NCI-H187 treated with DMSO at 0.1 percent for 48 hours (cell line): Measurements from ENCODE around the gene HYAL2.

ENCODE experiments used
- DNase-seq: peaks from one replicate; lab custom pipeline; 2025; lab: John Stamatoyannopoulos, UW

The HYAL2 gene, protein sequence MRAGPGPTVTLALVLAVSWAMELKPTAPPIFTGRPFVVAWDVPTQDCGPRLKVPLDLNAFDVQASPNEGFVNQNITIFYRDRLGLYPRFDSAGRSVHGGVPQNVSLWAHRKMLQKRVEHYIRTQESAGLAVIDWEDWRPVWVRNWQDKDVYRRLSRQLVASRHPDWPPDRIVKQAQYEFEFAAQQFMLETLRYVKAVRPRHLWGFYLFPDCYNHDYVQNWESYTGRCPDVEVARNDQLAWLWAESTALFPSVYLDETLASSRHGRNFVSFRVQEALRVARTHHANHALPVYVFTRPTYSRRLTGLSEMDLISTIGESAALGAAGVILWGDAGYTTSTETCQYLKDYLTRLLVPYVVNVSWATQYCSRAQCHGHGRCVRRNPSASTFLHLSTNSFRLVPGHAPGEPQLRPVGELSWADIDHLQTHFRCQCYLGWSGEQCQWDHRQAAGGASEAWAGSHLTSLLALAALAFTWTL

DNA sequence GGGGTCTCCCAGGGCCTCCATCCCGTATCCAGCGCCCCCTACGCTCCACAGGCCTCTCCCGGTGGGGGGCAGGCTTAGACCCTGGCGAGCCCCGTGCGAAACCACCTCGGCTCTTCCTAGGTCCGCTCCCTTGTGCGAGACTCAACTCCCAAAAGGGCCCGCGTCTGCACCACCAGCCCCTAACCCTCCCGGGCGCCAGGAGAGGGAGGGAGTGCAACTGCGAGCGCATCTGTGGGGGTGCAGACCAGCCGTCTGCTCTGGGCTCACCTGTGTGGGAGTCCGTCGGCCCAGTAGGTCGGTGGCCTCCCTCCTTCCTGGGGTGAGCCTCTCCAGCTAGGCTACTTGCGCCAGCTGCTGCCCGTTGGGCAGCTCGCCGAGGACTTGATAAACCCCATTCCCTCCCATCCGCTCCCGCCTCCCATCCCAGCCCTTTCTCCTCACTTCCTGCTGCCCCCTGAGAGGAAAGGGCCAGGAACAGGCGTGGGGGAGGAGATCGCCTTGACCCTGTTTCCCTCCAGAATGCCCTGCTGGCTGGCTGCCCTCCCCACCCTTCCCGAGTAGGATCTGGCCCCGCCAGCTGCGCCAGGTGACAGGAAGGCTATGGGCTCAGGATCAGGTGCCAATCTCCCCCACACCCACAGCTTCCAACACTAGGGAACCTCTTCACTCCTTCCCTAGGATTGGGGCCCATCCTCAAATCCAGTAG lies at the start of gene HYAL2:
Gene HYAL2, minus strand, starts transcription at position 360 of the 706 bp plus-strand sequence. CDS start 2,256 bp downstream, outside the sequence.
- no peak for DNase-seq

DNA sequence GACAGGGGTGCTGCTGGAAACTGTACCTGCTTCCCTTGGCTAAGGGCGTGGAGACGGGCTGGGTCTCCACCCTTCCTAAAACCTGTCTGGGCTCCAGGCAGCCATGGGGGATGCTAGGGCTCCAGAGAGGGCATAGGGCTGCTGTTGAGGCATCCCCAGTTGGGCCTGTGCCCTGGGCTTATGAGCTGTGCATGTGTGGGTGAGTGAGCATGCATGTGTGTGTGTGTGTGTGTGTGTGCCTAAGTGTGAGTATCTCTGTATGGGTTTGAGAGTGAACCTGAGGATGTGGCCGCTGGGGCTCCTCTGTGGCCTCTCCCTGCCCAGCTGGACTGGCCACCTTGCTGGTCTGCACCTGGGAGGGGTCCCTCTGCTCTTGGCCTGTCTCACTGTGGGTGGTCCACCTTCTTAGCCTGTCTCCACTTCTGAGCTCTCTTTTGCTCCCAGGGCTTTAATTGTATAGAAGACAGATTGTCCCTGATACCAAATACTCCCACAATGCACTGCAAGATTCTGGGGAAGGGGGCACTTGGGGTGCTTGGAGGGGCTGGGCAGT lies 48.7 kb upstream of the HYAL2 start:
- DNase-seq = no peak

GRCh38 chr3:50370594-50370993 lies 48.0 kb upstream of the HYAL2 start:
- no peak for DNase-seq

DNA sequence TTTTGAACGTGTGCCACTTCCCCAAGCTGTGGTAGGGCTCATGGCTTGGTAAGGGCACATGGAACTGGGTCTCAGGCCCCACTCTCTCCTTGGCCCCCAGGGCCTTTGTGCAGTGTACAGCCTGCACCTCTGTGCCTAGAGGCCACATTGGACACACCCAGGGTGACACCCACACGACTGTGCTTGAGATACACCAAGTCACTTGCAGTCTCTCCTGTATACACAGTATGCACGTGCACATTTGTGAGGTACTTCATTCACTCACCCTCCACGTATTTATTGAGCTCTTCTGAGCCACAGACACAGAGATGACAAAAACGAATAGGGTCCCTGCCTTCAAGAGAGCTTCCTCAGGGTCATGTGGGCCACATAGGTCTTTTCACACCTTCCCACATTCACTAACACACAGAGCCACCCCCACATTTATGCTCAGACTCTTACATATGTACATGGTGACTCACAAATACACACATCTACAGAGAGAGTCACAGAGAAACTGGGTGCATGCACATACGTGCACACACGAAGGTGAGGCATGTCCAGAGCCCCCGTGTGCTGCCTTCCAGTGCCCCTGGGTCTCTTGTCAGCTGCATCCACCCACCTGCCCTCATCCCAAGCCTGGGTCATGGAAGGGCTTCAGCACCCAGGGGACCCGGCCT lies 46.6 kb upstream of the HYAL2 start:
- DNase-seq = no peak

DNA sequence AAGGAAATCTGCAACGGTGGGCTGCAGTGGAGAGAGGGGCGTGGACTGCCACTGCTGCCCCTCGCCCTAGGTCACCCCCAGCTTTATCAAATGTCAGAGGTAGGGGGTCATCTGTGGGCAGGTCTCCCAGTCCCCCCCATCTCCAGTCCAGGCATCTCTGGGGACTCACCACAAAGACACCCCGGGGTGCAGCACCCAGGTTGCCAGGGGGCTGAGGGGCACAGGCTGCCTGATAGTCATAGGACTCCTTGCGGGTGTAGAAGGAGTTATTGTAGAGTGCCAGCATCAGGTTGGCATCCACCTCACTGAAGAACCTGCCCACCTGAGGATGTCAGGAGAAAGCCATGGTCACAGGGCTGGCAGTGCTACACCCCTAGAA lies 43.3 kb upstream of the HYAL2 start:
- DNase-seq = no peak

GRCh38 chr3:50365080-50365841 lies 42.7 kb upstream of the HYAL2 start:
- no peak for DNase-seq

DNA sequence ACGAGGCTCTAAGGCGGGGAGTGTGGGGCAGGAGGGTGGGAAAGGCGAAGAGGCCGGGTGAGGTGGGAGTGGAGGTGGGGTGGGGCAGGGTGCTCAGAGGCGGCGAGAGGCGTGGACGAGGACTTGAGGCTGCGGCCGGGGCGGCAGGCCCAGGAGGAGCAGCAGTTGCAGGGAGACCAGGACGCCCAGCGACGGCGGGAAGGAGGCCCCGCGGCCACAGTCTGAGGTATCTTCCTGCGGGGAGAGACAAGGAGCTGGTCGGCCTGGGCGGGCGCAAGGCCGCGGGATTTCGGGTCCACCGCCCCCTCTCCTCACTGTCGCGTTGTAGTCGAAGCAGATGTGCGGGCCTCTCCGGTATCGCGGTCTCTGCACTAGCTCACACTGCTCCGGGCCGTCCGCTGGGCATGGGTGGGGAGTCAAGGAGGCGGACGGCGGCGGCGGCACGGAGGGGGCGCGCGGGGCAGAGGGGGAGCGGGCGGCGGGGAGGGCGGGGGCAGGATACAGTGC lies 42.1 kb upstream of the HYAL2 start:
- no peak for DNase-seq

DNA sequence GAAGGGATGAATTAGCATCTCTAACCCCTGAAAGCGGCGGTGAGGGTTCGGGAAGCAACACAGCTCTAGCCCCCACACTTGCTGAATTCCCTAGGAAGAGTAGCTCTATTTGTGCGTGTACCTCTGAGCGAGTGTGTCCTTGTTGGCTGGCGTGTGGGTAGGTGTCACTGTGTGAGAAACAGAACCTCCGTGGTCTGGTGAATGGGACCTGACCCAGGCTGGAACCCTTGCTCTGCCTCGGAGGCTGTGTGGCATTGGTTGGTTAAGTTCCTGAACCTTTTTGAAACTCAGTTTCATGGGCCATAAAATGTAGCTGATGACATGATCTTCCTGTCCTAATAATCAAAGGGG lies 37.2 kb upstream of the HYAL2 start:
- no peak for DNase-seq

DNA sequence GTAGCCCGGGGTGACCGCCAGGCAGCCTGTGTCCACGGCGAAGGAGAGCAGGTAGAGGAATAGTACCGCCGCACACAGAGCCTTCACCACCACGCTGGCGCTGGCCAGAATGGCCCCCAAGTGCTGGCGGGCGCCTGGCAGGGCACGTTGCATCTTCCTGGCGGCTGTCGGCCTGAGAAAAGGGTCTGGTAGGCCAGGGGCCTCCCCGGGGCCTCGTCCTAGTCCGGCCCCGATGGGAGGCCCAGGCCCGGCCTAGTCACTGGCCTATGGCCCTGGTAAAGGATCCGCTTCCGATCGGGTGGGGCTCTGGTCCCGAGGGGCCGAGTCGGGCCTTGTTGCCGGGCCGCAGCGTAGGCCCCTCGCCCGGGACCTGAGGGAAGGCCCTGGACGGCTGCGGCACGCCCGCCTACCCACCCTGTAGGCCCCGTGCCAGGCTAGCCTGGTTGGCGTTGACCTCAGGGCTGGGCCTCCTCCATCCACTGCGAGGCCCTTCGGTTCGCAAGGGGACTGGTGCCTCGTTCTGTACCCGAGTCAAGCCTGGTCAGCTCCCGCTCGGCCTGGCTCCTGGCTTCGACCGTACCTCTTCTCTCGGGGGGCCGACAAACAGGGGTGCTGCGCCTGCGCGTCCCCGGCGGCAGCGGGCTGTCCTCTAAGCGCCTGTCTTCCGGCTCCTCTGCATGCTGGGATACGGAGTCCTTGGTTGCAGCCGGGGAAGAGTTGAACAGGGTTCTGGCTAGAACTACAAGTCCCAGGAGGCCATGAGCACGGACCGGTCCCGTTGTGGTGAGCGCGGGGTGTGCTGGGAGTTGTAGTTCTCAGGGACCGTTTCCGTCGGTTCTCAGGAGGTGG lies 36.6 kb upstream of the HYAL2 start, which contains the start of gene TMEM115:
Gene TMEM115, minus strand, starts transcription at position 611 of the 849 bp plus-strand sequence. Its CDS starts 458 bp downstream, at position 153.
- DNase-seq = peak; percentile 88

GRCh38 chr3:50358355-50358910 lies 35.9 kb upstream of the HYAL2 start:
- DNase-seq = no peak

DNA sequence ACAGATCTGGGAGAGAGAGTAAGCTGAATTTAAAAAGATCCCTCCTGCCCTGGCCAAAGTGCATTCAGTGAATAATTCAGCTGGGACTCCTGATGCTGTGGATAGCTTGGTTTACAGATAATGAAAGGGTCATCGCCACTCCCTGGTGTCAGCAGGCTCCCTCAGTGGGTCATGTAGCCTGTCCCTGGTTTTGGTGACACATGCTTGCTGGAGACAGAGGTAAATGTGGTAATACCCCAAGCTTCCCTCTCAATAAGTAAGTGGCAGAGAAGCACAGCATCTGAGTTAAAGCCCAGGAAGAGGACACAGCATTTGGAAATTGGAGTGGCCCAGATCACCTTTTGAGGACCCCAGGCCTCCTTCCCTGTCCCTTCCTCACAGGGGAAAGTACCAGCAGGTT lies 34.9 kb upstream of the HYAL2 start:
- no peak for DNase-seq

GRCh38 chr3:50356553-50356952 lies 34.0 kb upstream of the HYAL2 start:
- no peak for DNase-seq

DNA sequence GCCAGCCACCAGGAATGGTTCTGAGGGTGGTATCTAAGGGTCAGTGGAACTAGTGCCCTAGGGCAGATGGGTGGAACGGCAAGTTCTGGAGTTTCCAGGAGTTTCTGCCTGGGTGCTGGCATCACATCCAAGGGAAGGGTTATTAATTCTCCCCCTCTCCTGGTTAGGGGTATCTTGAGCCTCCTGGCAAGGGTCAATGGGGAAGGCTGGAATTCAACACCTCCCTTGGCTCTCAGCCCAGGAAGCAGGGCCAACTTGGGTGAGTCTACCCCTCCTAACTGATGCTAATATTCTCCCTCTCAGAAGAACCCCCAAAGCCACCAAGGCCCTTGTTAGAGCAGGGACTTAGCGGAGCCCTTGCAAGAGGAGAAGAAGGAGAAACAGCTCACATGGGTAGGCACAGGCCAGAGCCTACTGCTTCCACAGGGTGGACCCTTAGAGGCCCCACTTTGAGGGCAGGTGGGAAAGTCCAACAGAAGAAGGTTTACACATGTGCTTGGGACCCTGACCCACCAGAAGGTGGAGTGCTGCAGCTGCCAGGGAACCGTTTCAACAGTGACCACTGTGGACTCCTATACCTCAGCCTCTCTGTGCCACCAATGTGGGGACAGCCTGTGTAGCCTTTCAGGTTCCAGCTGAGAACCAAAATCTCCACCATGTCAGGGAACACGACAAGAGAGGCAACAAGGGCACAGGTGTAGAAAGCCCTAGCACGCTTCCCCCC lies 33.4 kb upstream of the HYAL2 start:
- DNase-seq = no peak

- no peak for DNase-seq
Measured at GRCh38 chr3:50354850-50355249, 32.3 kb upstream of the HYAL2 start.

- DNase-seq = no peak
Measured at GRCh38 chr3:50354186-50354764, 31.7 kb upstream of the HYAL2 start.

DNA sequence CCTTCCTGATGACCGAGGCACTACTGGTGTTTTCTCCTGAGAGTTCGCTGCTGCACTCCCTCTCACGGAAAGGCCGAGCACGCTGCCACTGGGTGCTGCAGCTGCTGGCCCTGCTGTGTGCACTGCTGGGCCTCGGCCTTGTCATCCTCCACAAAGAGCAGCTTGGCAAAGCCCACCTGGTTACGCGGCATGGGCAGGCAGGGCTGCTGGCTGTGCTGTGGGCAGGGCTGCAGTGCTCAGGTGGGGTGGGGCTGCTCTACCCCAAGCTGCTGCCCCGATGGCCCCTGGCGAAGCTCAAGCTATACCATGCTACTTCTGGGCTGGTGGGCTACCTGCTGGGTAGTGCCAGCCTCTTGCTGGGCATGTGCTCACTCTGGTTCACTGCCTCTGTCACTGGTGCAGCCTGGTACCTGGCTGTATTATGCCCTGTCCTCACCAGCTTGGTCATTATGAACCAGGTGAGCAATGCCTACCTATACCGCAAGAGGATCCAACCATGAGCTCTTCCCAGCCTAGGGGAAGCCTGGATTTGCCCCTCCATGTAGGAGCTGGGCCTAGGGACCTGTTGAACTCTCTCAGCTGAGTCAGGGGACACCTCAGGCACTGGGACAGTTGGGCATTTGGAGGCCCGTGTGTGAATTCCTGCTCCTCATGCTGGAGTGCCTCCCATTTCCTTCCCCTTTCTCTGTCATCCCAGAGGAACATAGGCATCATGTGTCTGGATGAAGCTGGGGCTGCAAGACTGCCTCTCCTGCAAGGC lies 30.9 kb upstream of the HYAL2 start:
- DNase-seq = no peak

DNA sequence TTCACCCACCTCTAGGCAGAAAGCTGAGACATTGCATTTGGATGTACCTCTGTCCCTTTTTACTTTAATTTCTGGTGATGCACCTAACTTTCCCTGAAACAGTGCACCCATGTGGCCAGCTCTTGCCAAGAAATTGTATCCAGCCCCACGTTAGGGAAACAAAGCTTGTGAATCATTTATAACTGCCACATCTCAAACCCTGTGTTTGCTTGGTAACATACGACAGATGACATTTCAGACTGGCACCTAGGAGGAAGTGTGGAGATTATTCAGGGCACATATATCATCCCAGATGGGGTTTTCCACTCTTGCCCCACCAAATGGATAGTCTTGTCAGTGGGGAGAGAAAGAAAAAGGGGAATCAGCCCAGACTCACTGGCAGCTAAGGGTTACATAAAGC lies 30.2 kb upstream of the HYAL2 start:
- DNase-seq = no peak

GRCh38 chr3:50351323-50351697 lies 28.8 kb upstream of the HYAL2 start:
- no peak for DNase-seq
